Measurements from ENCODE around the gene HOXB1.

The HOXB1 gene

DNA sequence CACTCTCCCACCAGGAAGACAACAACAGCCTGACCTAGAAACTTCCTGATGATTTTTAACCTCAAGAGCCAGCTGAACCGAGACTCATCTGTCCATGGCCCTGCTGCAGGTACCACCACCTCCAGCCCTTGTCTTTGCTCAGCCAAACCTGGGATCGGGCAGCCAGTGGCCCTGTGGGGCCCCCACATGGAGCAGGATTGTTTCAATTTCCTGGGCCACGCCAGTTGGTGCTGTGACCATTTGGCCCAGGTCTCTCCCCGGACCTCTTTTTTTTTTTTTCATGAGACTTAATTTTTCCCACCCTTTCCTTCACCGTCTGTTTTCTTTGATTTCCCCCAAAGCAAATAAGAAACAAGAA lies 22.4 kb upstream of the HOXB1 start:
- no peak for DNase-seq

GRCh38 chr17:48552466-48553189 lies 21.8 kb upstream of the HOXB1 start:
- DNase-seq = peak; percentile 30

GRCh38 chr17:48551596-48552465 lies 21.0 kb upstream of the HOXB1 start:
- DNase-seq = no peak

- DNase-seq = no peak
These were observed 20.4 kb upstream of the HOXB1 start for GRCh38 chr17:48551214-48551555.

DNA sequence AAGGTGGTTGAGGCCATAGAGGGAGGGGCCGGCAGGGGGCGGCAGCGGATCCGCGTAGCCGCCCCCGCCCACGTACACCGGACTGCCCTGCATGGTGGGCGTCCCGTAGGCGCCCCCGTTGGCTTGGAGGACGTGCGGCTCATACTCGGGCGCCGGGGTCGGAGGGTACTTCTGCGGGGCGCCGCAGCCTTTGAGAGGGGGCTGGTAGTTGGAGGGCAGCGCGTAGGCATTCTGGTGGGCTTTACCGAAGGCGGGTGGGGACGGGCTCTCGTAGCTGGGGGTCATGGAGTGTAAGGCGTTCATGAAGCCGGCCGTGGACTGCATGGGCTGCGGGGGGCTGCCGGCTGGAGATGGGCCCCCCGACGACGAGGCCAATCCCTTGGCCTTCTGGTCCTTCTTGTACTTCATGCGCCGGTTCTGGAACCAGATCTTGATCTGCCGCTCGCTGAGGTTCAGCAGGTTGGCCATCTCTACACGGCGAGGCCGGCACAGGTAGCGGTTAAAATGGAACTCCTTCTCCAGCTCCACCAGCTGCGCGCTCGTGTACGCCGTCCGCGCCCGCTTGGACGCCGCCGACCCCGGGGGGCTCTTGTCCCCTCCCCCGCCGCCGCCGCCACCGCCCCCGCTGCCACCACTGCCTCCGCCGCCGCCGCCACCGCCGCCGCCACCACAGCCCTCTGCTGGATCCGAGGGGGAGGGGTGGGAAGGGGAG lies 19.8 kb upstream of the HOXB1 start:
- DNase-seq = no peak

- no peak for DNase-seq
These were observed 19.2 kb upstream of the HOXB1 start for GRCh38 chr17:48549914-48550501.

DNA sequence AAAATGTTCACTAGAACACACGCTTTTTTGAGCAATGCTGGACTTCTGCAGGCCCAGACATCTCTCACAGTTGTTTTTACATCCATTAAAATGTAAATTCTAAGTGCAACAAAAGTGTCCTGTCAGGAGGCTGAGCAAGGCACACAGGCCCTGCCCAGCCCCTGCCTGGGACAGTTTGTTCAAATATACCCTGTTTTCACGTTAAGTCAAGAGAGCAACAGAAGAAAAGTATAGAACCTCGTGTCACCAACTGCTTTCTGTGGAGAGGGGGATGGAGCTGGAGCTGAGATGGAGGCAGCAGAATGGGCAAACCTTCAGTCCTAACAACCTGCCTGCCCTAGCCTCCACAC lies 18.4 kb upstream of the HOXB1 start:
- DNase-seq = no peak

GRCh38 chr17:48548523-48549280 lies 17.9 kb upstream of the HOXB1 start:
- no peak for DNase-seq

DNA sequence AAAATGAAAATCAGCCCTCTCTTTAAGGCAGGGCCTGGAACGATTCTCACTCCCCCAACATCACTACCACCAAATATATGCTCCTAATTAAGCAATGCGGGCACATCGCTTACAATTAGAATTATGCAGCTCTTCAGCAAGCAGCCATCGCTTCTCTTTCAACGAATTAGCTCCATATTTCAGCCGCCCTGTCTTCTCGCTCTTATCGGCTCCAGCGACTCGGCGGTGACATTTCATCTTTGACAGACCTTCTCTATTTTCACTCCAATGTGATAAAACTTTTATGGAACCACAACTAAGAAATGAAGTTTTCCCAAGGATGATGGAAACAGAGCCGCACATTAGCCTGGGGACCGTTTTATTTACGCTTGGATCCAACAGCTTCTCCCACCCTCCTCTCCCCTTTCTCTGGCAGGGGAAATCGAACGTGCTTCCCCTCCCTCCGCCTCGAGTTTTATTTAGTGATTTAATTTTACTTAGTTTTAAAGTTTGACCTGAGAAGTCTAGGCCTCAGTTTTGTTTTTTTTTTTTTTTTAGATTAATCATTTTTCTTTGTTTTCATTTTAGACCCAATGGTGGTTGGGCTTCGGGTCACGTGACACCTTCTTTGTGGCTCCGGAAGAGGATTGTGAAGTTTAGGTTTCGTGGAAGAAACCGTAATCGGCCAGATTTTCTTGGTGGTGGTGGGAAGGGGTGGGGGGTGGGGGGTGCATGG lies 17.2 kb upstream of the HOXB1 start:
- no peak for DNase-seq

GRCh38 chr17:48546924-48547807 lies 16.4 kb upstream of the HOXB1 start:
- no peak for DNase-seq

DNA sequence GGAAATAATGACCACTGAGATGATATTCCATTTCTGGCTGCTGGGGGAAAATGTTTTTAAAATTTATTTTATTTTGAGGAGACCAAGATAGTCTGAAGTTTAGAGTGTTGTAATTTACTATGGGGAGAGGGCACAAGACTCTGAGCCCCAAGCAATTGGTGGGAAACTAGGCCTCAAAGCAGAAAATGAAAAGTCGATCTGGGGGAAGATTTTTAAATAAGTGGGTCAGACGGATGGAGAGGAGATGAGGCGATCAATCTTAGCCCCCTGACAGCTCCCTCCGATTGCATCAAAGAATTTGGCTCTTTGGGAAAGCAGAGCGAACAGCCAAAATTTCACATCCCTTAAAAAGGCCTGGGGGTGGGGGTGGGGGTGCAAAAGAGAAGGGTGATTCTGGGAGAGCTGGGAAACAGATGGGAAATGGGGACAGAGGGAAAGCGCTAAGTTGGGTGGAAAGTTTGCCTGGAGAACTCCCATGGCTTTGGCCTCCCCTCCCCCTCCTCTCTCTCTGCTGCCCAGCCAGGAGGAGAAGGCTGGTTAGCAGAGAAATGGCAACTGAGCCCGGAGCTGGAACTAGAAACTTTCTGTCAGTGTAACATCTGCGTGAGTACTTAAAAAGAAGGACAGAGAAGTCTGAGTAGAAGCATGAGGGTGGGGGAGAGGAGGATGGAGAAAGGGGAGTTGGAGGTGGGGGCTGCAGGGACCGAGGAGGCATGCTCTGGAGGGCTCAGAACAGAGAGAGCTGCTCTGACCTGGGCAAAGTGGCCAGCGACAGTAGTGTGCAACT lies 15.5 kb upstream of the HOXB1 start:
- no peak for DNase-seq

GRCh38 chr17:48545539-48545938 lies 14.7 kb upstream of the HOXB1 start:
- DNase-seq = no peak

GRCh38 chr17:48545022-48545375 lies 14.2 kb upstream of the HOXB1 start, which contains the start of gene HOXB2:
TSS of gene HOXB2 (minus strand) at chr17:48545109. CDS start at chr17:48544911, 198 bp downstream.
- DNase-seq = peak; percentile 44

DNA sequence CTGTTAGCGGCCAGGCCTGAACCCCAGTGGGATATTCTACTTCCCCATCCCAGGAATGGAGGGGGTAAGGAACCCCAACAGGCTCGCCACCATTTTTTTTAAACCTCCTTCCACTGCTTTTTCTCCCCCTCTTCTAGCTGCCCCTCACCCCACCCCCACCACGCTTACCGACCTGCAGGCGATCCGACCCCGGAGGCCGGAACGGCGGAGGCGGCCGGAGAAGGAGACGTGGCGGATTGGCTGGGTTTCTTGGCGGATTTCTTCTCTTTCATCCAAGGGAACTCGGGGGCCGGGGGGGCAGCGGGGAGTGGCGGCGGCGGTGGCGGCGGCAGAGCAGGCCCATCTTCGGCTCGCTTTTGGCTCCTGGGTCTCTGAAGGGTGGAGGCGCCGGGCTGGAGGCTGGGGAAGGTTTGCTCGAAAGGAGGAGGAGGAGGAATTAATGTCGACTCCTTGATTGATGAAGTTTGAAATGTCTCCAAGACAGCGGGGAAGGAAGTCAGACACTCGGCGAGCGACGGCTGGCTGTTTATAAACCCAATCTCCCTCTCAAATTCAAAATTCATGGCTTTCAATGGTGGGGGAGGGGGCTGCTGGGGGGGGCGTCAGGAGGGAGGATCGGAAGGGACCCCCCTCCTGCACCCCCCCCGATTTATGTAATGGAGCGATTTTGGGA lies 13.7 kb upstream of the HOXB1 start:
- DNase-seq = no peak

- DNase-seq = no peak
These were observed 13.1 kb upstream of the HOXB1 start for GRCh38 chr17:48543854-48544348.

- peak; percentile 28 for DNase-seq
These were observed 12.5 kb upstream of the HOXB1 start for GRCh38 chr17:48543107-48543853.

GRCh38 chr17:48542698-48543106 lies 11.9 kb upstream of the HOXB1 start:
- no peak for DNase-seq

- no peak for DNase-seq
These were observed 11.4 kb upstream of the HOXB1 start for GRCh38 chr17:48542114-48542656.

All from DMS153 (cell line).